Measurements from ENCODE around the gene OR10R2.
"Not testable (repeated sequence)": the region's sequence is repeated elsewhere in the genome, so short reads cannot be mapped to it uniquely, and the experiment has no call there.

Gene OR10R2, protein sequence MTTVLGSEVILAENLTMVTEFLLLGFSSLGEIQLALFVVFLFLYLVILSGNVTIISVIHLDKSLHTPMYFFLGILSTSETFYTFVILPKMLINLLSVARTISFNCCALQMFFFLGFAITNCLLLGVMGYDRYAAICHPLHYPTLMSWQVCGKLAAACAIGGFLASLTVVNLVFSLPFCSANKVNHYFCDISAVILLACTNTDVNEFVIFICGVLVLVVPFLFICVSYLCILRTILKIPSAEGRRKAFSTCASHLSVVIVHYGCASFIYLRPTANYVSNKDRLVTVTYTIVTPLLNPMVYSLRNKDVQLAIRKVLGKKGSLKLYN

DNA sequence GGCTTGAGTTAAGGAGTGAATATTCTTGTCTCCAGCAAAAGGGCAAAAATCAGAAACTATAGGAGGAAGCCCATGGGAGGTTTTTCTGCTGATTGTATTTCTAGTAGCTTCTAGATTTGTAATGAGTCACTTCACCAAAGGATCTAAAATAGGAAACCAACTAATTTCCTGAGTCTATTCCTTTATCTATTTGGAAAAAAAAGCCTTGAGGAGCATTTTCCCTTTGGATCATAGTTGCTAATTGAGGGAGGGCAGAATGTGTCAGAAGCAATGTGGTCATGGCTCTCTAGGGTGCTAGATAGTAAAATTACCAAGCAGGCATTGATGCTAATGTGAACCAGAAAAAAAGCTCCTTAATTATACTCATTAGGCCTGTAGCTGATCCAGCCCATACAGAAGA, at the start of gene OR10R2:
OR10R2 (plus strand) TSS at position 301 of the 400 bp plus-strand sequence. CDS start 106 bp downstream, outside the sequence.
- DNase-seq (ENCODE audit: insufficient read length, low spot score), result no peak
- FAIRE-seq, result no peak

DNA sequence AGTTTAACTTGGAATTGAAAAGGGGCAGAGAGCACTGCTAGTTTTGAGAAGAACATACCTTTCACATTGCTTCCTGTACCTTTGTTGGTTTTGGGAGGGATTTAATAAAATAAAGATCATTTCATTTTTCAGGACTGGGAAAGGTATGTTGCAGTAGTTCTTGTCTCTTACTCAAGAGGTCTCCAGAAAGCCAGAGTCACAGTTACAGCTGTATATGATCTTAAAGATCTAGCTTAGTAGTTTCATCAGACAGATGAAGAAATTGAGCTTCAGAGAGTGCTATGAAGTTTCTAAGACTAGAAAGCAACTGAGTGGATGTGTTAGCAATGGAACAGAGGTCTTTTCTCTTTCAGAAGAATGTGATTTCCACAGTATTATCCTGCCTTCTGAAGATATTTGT, 47.0 kb upstream of the OR10R2 start:
- DNase-seq (ENCODE audit: insufficient read length, low spot score) (no peak), FAIRE-seq (no peak)

DNA sequence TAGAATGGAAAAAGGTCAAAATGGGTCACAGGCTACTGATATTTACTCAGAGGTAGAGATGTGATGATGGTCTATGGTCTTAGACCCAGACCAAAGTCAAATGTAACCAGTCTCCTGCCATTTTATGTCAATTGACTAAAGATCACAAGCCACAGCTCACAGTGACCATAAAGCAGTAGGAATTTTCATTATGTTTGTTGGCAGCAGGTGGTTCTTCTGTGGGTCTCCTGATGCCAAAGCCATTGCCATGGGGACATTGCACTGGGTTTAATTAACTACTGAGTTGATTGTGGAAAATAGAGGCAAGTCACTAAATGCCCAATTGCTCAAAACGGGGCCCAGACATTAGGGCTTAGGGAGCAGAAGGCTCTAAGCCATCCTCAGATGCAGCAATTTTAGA, 45.9 kb upstream of the OR10R2 start, which contains the start of gene OR10K2:
OR10K2 (minus strand) TSS at position 101 of the 400 bp plus-strand sequence. CDS start 5,371 bp downstream, outside the sequence.
- FAIRE-seq, result no peak
- no peak for DNase-seq (ENCODE audit: insufficient read length, low spot score)

DNA sequence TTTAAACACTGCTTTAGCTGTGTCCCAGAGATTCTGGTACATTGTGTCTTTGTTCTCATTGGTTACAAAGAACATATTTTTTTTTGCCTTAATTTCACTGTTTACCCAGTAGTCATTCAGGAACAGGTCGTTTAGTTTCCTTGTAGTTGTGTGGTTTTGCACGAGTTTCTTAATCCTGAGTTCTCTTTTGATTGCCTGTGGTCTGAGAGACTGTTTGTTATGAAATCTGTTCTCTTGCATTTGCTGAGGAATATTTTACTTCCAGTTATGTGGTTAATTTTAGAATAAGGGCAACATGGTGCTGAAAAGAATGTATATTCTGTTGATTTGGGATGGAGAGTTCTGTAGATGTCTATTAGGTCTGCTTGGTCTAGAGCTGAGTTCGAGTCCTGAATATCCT, 41.9 kb upstream of the OR10R2 start:
- DNase-seq (ENCODE audit: insufficient read length, low spot score); FAIRE-seq: not testable (repeated sequence)

DNA sequence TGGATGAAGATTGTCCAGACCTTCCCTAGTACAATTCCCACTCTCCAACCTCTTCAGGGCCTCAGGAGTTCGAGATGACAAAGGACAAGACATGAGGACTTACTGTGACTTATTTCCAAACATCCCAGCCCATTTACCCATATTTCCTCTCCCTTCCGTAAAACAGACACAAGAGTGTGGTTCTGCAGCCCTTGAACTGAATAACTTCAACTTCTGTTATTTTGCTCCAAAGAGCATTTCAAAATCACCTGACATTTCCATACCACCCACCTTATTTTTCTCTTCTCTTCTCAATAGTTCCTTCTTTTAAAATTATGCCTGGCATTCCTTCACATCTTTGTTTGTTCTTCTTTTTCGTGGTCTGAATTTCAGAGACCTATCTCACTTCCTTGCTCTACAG, 37.3 kb upstream of the OR10R2 start:
- FAIRE-seq (no peak), DNase-seq (ENCODE audit: insufficient read length, low spot score) (no peak)

DNA sequence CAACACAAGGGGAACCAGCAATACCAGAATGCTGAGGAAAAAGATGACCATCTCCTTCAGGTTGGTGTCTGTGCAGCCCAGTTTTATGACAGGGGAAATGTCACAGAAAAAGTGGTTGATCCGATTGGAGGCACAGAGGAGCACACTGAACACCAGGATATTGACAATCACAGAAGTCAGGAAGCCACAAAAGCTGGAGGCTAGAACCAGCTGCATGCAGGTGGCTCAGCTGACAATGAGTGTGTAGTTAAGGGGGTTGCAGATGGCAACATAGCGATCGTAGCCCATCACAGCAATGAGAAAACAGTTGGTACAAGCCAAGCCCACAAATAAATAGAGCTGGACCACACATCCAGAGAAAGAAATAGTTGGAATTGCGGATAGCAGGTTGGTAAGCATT, 26.6 kb upstream of the OR10R2 start:
- DNase-seq (ENCODE audit: insufficient read length, low spot score) (no peak), FAIRE-seq (no peak)

GRCh38 chr1:158454537-158454936, 17.5 kb upstream of the OR10R2 start:
- FAIRE-seq (no peak), DNase-seq (ENCODE audit: insufficient read length, low spot score) (no peak)

DNA sequence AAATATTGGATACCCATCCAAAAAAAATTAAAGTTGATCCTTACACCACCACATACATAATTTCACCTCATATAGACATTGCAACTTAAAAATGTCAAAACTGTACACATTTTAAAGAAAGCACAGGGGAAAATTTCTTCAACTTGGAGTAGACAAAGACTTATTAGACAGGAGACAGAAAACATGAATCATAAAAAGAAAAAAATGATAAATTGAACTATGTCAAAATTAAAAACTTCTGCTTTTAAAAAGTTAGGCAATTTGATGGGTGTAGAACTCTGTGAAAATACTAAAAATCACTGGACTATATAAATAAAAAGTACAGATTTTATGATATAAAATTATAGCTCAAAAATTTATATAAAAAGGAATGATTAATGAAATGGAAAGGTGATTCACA, 14.8 kb upstream of the OR10R2 start:
- FAIRE-seq (no peak), DNase-seq (ENCODE audit: insufficient read length, low spot score) (no peak)

DNA sequence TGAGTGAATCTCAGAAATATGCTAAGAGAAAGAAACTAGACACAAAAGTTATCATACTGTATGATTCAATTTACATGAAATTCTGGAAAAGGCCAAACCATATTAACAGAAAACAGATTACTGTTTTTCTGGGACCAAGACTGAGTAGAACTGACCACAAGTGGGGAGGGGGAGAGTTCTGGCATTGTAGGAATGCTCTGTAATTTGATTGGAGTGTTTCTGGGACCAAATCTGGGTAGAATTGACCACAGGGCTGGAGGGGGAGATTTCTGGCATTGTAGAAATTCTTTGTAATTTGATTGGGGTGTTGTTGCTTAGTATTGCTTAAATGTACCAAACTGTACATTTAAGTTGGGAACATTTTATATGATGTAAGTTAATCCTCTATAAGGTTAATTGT, 13.8 kb upstream of the OR10R2 start:
- DNase-seq (ENCODE audit: insufficient read length, low spot score) (no peak), FAIRE-seq (no peak)

DNA sequence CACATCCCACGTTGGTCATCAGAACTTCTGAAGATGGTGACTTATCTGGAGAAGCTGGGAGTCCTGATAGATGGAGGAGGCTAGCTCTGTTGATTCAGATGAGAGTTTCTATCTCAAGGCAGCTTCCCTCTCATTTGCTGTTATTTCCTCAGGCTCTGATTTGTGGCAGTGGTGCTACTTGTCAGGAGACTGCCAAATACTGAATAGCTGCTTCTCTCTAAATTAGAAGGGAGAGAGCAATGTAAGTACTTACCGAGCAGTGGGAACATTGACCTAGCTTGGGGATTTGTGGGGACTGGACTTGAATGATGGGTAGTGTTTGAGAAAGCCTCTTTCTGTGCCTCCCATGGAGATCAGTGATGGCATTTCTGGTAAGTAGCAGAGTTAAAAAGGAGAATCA, 10.5 kb upstream of the OR10R2 start, which contains the start of gene OR10K1:
OR10K1 (plus strand) TSS at position 301 of the 400 bp plus-strand sequence. CDS start 3,728 bp downstream, outside the sequence.
- no peak for FAIRE-seq

GRCh38 chr1:158485455-158485854, 13.4 kb downstream of the OR10R2 start:
- FAIRE-seq (no peak), DNase-seq (ENCODE audit: insufficient read length, low spot score) (no peak)

More for the DNA sequence above, 10.5 kb upstream of the OR10R2 start, which contains the start of gene OR10K1:
- no peak for DNase-seq (ENCODE audit: insufficient read length, low spot score)

- DNase-seq (ENCODE audit: insufficient read length, low spot score) (no peak), FAIRE-seq (no peak)
Observed at GRCh38 chr1:158491316-158491715, 19.3 kb downstream of the OR10R2 start.

- no peak for FAIRE-seq
Observed at GRCh38 chr1:158493054-158493453, 21.0 kb downstream of the OR10R2 start.

GRCh38 chr1:158494796-158495195, 22.8 kb downstream of the OR10R2 start:
- FAIRE-seq, result no peak
- no peak for DNase-seq (ENCODE audit: insufficient read length, low spot score)

More at GRCh38 chr1:158493054-158493453, 21.0 kb downstream of the OR10R2 start:
- DNase-seq (ENCODE audit: insufficient read length, low spot score), result no peak

GRCh38 chr1:158496374-158496773, 24.4 kb downstream of the OR10R2 start:
- FAIRE-seq, result no peak
- no peak for DNase-seq (ENCODE audit: insufficient read length, low spot score)

DNA sequence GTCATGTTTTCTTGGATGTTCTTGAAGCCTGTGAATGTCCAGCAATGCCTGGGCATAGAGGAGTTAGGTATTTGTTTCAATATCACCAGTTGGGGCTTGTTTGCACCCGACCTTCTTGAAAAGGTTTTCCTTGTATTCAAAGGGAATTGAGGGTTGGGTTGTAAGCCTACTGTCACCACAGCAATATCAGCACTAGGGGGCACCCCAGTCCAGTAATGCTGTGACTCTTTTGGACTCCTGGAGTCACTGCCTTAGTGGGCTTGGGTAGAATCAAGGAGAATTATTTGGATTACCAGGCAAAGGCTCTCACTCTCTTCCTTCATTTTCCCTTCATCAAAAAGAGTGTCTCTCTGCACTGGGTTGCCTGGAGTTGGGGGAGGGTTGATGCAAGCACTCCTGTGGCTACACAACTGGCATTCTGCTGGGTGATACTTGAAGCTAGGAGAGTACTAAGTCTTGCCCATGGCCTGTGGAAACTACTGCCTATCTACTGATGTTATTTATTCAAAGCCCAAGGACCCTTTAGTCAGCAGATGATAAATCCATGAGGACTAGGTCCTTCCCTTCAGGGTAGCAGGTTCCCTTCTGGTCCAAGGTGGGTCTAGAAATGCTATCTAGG, 34.5 kb downstream of the OR10R2 start:
- peak; percentile 1 for DNase-seq (ENCODE audit: insufficient read length, low spot score)

GRCh38 chr1:158507511-158507910, 35.5 kb downstream of the OR10R2 start:
- DNase-seq (ENCODE audit: insufficient read length, low spot score) (no peak), FAIRE-seq (no peak)

More for the DNA sequence above, 34.5 kb downstream of the OR10R2 start:
- peak; percentile 48 for FAIRE-seq

DNA sequence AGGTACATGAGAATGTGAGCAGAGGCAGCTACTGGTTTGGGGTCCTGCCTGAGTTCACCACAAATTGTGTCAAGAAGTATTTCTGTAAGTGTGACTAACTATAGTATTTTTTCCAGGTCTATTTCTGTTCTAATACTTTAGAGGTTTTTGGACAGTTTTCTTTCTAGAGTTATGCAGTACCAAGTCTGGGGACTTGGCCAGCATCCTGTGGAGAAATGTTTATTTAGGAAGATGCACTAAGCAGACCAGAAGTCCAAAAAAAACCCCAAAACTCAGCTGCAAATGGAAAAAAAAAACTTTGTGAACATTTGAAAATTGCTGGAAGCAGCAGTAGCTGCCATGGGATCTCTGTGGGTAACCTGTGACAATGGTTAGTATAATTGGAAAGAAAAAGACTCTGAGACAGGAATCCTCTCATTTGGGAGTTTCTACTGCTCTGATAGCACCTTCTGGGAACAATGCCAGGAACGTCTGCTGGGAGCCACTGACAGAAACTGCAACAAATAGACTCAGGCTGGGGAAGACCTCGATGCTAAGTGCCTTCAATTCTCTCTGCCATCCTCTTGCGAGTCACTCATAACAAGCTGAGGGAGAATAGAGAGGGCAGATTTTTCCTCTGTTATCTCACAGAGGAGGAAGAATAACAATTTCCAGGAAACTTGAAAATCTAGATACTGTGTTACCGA, 37.6 kb downstream of the OR10R2 start:
- FAIRE-seq (no peak), DNase-seq (ENCODE audit: insufficient read length, low spot score) (no peak)

- DNase-seq (ENCODE audit: insufficient read length, low spot score), result no peak
- no peak for FAIRE-seq
Observed at GRCh38 chr1:158516966-158517365, 44.9 kb downstream of the OR10R2 start.

DNA sequence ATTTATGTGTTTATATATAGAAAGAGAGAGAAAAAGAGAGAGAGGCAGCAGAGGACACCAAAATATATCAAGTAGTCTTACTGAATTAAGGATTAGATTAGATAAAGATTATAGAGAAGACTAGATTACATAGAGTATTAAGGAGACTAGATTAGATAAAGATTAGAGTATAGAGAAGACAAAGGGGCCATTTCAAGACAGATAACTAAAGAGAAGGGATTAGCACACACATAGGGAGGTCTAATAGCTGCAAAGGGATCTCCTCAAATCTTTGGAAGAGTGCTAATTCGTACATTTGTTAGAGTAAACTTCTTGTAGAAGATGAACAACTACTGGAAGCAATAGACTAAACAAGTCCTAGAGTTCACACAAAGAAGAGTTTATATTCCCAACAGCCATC, 48.0 kb downstream of the OR10R2 start:
- FAIRE-seq, result no peak

DNA sequence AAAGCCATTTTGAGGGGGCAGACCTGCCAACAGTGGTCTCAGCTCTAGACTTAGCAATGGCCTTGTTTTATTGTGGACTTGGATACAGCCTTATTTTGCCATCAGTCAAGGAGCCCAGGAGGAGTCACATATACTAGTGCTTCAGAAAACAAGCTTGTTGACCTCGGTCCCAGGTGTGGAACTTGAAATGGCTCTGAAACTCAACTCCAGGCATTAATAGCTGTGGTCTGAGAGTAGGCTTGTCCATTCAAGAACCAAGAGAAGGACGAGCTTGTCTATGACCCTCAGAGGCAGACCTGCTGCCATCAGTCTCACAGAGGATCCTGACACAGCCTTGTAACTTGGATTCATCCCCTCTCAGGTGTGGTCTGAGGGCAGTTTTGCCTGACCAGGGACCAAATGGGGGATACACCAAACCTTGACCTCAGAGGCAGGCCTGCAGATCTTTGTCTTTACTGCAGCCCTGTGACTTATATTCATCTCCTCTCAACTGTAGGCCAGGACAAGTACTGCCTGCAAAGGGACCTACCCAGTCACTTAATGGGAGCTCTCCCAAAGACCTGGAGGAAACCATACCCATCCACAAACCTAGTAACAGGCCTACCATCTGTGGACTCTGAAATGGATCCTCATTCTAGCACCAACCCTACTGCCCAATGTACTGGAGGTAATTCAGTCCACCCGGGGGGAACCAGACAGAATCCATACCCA, 49.1 kb downstream of the OR10R2 start:
- no peak for DNase-seq (ENCODE audit: insufficient read length, low spot score)
- no peak for FAIRE-seq

More for the DNA sequence above, 48.0 kb downstream of the OR10R2 start:
- no peak for DNase-seq (ENCODE audit: insufficient read length, low spot score)

Data from GM19239 (cell line).